ENCODE measurements around the gene AGAP1. TPM values are rescaled to one million over a fixed set of nuclear protein-coding genes. Genes with fewer than 3 reads are reported as not detected.

Gene AGAP1
- total RNA-seq, 1 donor from 2014 or later, result 39.4 TPM

- Histone ChIP-seq H3K4me3 (ENCODE audit: insufficient read depth, low read depth, low read length) (no peak overlapping the region), H3K27me3 (ENCODE audit: insufficient read depth, low read length) (no peaks in the 10 kb centered on the region), H3K36me3 (ENCODE audit: insufficient read depth, low read length) (no peaks in the 10 kb centered on the region), H3K4me2 (ENCODE audit: low read length) (no peak overlapping the region), H2AFZ (ENCODE audit: low read depth, low read length) (no peak overlapping the region), H3K79me2 (ENCODE audit: insufficient read depth, low read length) (no peaks in the 10 kb centered on the region), H3K9ac (ENCODE audit: low read length) (no peak overlapping the region), H3K9me3 (ENCODE audit: insufficient read depth, low read depth, low read length) (no peaks in the 10 kb centered on the region), H3K27ac (ENCODE audit: low read depth, low read length) (no peak overlapping the region), H3K4me1 (ENCODE audit: insufficient read depth, low read length) (peaks cover 4% of the 10 kb centered on the region), H4K20me1 (ENCODE audit: insufficient read depth, low read length) (no peaks in the 10 kb centered on the region)
- no peak for TF ChIP-seq EZH2 (IDR thresholded peaks at IDR 0.05; ENCODE audit: insufficient read depth, low read length)
- no peak for TF ChIP-seq CTCF (IDR thresholded peaks at IDR 0.05; ENCODE audit: insufficient read depth, low read depth, low read length)
- DNase-seq (ENCODE audit: low read depth), result no peak
- Mint-ChIP-seq H3K36me3 (ENCODE audit: low read depth, unreplicated experiment) (no peaks in the 10 kb centered on the region), H3K4me1 (ENCODE audit: low read depth, unreplicated experiment) (peaks cover 10% of the 10 kb centered on the region), H3K9me3 (ENCODE audit: unreplicated experiment) (no peaks in the 10 kb centered on the region), H3K4me3 (ENCODE audit: unreplicated experiment) (no peak overlapping the region), H3K27me3 (ENCODE audit: low read depth, unreplicated experiment) (no peaks in the 10 kb centered on the region), H3K27ac (ENCODE audit: unreplicated experiment) (no peak overlapping the region)
- no peak for FAIRE-seq
Measured at GRCh38 chr2:235952714-235953113, 458.9 kb downstream of the AGAP1 start.

- Histone ChIP-seq H3K9ac (ENCODE audit: low read length) (no peak overlapping the region), H3K27me3 (ENCODE audit: insufficient read depth, low read length) (no peaks in the 10 kb centered on the region), H3K27ac (ENCODE audit: low read depth, low read length) (no peak overlapping the region), H3K4me2 (ENCODE audit: low read length) (no peak overlapping the region), H3K36me3 (ENCODE audit: insufficient read depth, low read length) (no peaks in the 10 kb centered on the region), H3K9me3 (ENCODE audit: insufficient read depth, low read depth, low read length) (no peaks in the 10 kb centered on the region), H3K4me1 (ENCODE audit: insufficient read depth, low read length) (peaks cover 4% of the 10 kb centered on the region), H4K20me1 (ENCODE audit: insufficient read depth, low read length) (no peaks in the 10 kb centered on the region), H2AFZ (ENCODE audit: low read depth, low read length) (no peak overlapping the region), H3K79me2 (ENCODE audit: insufficient read depth, low read length) (no peaks in the 10 kb centered on the region), H3K4me3 (ENCODE audit: insufficient read depth, low read depth, low read length) (no peak overlapping the region)
- Mint-ChIP-seq H3K27me3 (ENCODE audit: low read depth, unreplicated experiment) (no peaks in the 10 kb centered on the region), H3K9me3 (ENCODE audit: unreplicated experiment) (no peaks in the 10 kb centered on the region), H3K36me3 (ENCODE audit: low read depth, unreplicated experiment) (peaks cover 4% of the 10 kb centered on the region), H3K4me1 (ENCODE audit: low read depth, unreplicated experiment) (peaks cover 10% of the 10 kb centered on the region), H3K27ac (ENCODE audit: unreplicated experiment) (no peak overlapping the region), H3K4me3 (ENCODE audit: unreplicated experiment) (no peak overlapping the region)
- no peak for FAIRE-seq
- DNase-seq (ENCODE audit: low read depth), result no peak
- TF ChIP-seq CTCF (IDR thresholded peaks at IDR 0.05; ENCODE audit: insufficient read depth, low read depth, low read length) (no peak), EZH2 (IDR thresholded peaks at IDR 0.05; ENCODE audit: insufficient read depth, low read length) (no peak)
Measured at GRCh38 chr2:235954281-235954680, 460.4 kb downstream of the AGAP1 start.

GRCh38 chr2:235954888-235955480 is 461.1 kb downstream of the AGAP1 start:
- no peak overlapping the region for H3K27ac ChIP-seq (ENCODE audit: low read depth, low read length)
- H3K9ac ChIP-seq (ENCODE audit: low read length), result no peak overlapping the region
- Mint-ChIP-seq H3K9me3 (ENCODE audit: unreplicated experiment) (no peaks in the 10 kb centered on the region), H3K27ac (ENCODE audit: unreplicated experiment) (no peak overlapping the region), H3K36me3 (ENCODE audit: low read depth, unreplicated experiment) (peaks cover 4% of the 10 kb centered on the region), H3K4me3 (ENCODE audit: unreplicated experiment) (no peak overlapping the region), H3K4me1 (ENCODE audit: low read depth, unreplicated experiment) (peaks cover 10% of the 10 kb centered on the region), H3K27me3 (ENCODE audit: low read depth, unreplicated experiment) (no peaks in the 10 kb centered on the region)
- H3K4me1 ChIP-seq (ENCODE audit: insufficient read depth, low read length), result peaks cover 4% of the 10 kb centered on the region
- no peaks in the 10 kb centered on the region for H3K36me3 ChIP-seq (ENCODE audit: insufficient read depth, low read length)
- H3K9me3 ChIP-seq (ENCODE audit: insufficient read depth, low read depth, low read length), result no peaks in the 10 kb centered on the region
- no peak overlapping the region for H3K4me3 ChIP-seq (ENCODE audit: insufficient read depth, low read depth, low read length)
- no peaks in the 10 kb centered on the region for H4K20me1 ChIP-seq (ENCODE audit: insufficient read depth, low read length)
- H3K79me2 ChIP-seq (ENCODE audit: insufficient read depth, low read length), result no peaks in the 10 kb centered on the region
- TF ChIP-seq EZH2 (IDR thresholded peaks at IDR 0.05; ENCODE audit: insufficient read depth, low read length) (no peak), CTCF (IDR thresholded peaks at IDR 0.05; ENCODE audit: insufficient read depth, low read depth, low read length) (no peak)
- FAIRE-seq, result no peak
- no peak overlapping the region for H3K4me2 ChIP-seq (ENCODE audit: low read length)
- H2AFZ ChIP-seq (ENCODE audit: low read depth, low read length), result no peak overlapping the region
- DNase-seq (ENCODE audit: low read depth), result no peak
- no peaks in the 10 kb centered on the region for H3K27me3 ChIP-seq (ENCODE audit: insufficient read depth, low read length)
